ENCODE results near the gene SDHA. TPM values are rescaled to one million over a fixed set of nuclear protein-coding genes. Genes with fewer than 3 reads are reported as not detected.

The SDHA gene
- total and polyA plus RNA-seq, 2 of the 8 experiments (the other 6 are each of a cell fraction or from before 2014, with no cell fraction given), result 59.7 to 87.3 TPM

DNA sequence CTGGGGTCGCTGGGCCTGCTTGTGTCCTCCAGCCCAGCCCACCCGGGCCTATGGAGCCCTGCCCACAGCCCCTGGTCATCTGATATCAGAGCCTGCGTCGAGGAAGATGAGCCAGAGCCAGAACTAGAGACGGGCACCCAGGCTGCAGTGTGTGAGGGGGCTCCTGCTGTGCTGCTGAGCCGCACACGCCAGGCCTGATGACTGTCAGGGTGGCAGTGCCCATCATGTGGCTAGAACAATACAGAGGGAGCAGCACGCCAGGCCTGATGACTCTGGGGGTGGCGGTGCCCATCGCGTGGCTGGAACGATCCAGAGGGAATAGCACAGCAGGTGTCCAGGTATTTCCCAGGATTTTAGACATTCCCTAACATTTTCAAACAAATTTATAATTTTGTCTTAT is 36.0 kb upstream of the SDHA start:
- Histone ChIP-seq H2AFZ (ENCODE audit: low read length) (no peak overlapping the region), H3K23me2 (ENCODE audit: low read depth, low read length) (no peaks in the 10 kb centered on the region), H3K79me1 (ENCODE audit: low read depth, low read length) (no peaks in the 10 kb centered on the region), H3K4me3 (ENCODE audit: extremely low read depth in 1 of 4, insufficient read depth in 2 of 4, low read depth in 3 of 4, low read length in 4 of 4) (no peak overlapping the region), H3K4me1 (replicated peaks in 1 of 4; ENCODE audit: control insufficient read depth in 3 of 4, insufficient read depth in 4 of 4, low read length in 3 of 4) (no peaks in the 10 kb centered on the region), H4K91ac (replicated peaks; ENCODE audit: insufficient read length, low read length) (no peak overlapping the region), H2AK5ac (ENCODE audit: low read depth, low read length) (no peak overlapping the region), H3K4ac (replicated peaks; ENCODE audit: insufficient read length, low read depth, low read length) (no peak overlapping the region), H2BK20ac (ENCODE audit: low read length) (no peak overlapping the region), H2BK15ac (ENCODE audit: low read length) (no peak overlapping the region), H4K20me1 (replicated peaks in 1 of 2; ENCODE audit: control insufficient read depth in 1 of 2, insufficient read depth in 2 of 2, low read length in 2 of 2) (peaks cover 0 to 3% of the 10 kb centered on the region in 2 experiments), H3K79me2 (ENCODE audit: control insufficient read depth in 1 of 2, insufficient read depth in 2 of 2, low read length in 2 of 2) (no peaks in the 10 kb centered on the region), H2BK5ac (ENCODE audit: low read depth, low read length) (no peak overlapping the region; the same call in 1 of the 2 replicates), H3K23ac (ENCODE audit: insufficient read length) (no peak overlapping the region), H4K5ac (ENCODE audit: insufficient read length, low read depth, low read length) (no peak overlapping the region), H3K4me2 (ENCODE audit: insufficient read depth in 1 of 2, low read depth in 2 of 2, low read length in 2 of 2) (no peak overlapping the region), H3K56ac (replicated peaks; ENCODE audit: insufficient read length, low read depth, low read length) (no peak overlapping the region), H3K27me3 (replicated peaks in 1 of 4; ENCODE audit: control insufficient read depth in 3 of 4, extremely low read depth in 1 of 4, insufficient read depth in 3 of 4, low read length in 3 of 4) (no peaks in the 10 kb centered on the region), H3K18ac (ENCODE audit: extremely low read depth, low read length) (no peak overlapping the region), H3K9me3 (ENCODE audit: insufficient read depth in 2 of 2, low read depth in 1 of 2, low read length in 1 of 2) (no peaks in the 10 kb centered on the region), H2BK120ac (replicated peaks; ENCODE audit: low read depth, low read length) (no peak overlapping the region), H3K14ac (ENCODE audit: insufficient read length) (no peak overlapping the region), H3K36me3 (ENCODE audit: control insufficient read depth in 2 of 4, insufficient read depth in 4 of 4, low read length in 3 of 4) (peaks cover 9 to 29% (median 13%) of the 10 kb centered on the region in 4 experiments; a peak in 6 of 8 replicates), H2BK12ac (ENCODE audit: low read depth, low read length) (no peak overlapping the region), H3K9ac (replicated peaks in 1 of 4; ENCODE audit: extremely low read depth in 1 of 4, low read depth in 3 of 4, low read length in 3 of 4) (no peak overlapping the region), H4K8ac (ENCODE audit: extremely low read depth, insufficient read depth, low read length) (no peak overlapping the region), H3K27ac (ENCODE audit: low read depth, low read length) (no peak overlapping the region)
- DNase-seq (ENCODE audit: low read depth in 1 of 2, low spot score in 2 of 2) (no peak), FAIRE-seq (no peak)
- WGBS, 2 experiments (ENCODE audit: extremely low coverage in 1 of 2, insufficient coverage in 1 of 2, insufficient read length in 1 of 2, insufficient replicate concordance in 2 of 2, low coverage in 1 of 2, low lambda C conversion rate in 2 of 2, missing lambda C conversion rate in 1 of 2), result 97% methylated on average over 10 of the region's 12 CpGs; no CpG with 5 or more reads in 1 of the 2 experiments
- ChIA-PET POLR2A (ENCODE audit: partially characterized antibody) (no interaction called here), CTCF (ENCODE audit: partially characterized antibody) (no interaction called here)
- TF ChIP-seq EZH2 (IDR thresholded peaks at IDR 0.05; ENCODE audit: low read depth, low read length, severe bottlenecking) (no peak), RBBP5 (IDR thresholded peaks at IDR 0.05; ENCODE audit: borderline replicate concordance, low read depth, low read length) (no peak), EGR1 (IDR thresholded peaks at IDR 0.05; ENCODE audit: borderline replicate concordance, low read depth, low read length) (no peak), POU5F1 (IDR thresholded peaks at IDR 0.05; ENCODE audit: low read depth, low read length) (no peak), PHF8 (conservative IDR thresholded peaks at IDR 0.05; ENCODE audit: low read depth, low read length) (no peak), KDM5A (IDR thresholded peaks at IDR 0.05; ENCODE audit: low read length) (no peak), RFX5 (IDR thresholded peaks at IDR 0.05; ENCODE audit: borderline replicate concordance, low read depth, low read length) (no peak), ZNF274 (IDR thresholded peaks at IDR 0.05; ENCODE audit: borderline replicate concordance, extremely low read depth, low read length) (no peak), BRCA1 (IDR thresholded peaks at IDR 0.05; ENCODE audit: low read depth, low read length) (no peak), JUND (IDR thresholded peaks at IDR 0.05; ENCODE audit: low read length) (no peak), SIX5 (IDR thresholded peaks at IDR 0.05; ENCODE audit: low read depth, low read length) (no peak), SUZ12 (IDR thresholded peaks at IDR 0.05; ENCODE audit: low read length) (no peak), SRF (IDR thresholded peaks at IDR 0.05; ENCODE audit: low read depth, low read length) (no peak), KDM1A (IDR thresholded peaks at IDR 0.05; ENCODE audit: borderline replicate concordance, low read length) (no peak)
